ELF-1 (cell line): ENCODE measurements around the gene STAG1.
"Not testable (repeated sequence)": the region's sequence is repeated elsewhere in the genome, so short reads cannot be mapped to it uniquely, and the experiment has no call there.

Experiments
- DNase-seq: peaks from one replicate; pipeline ENCODE4 v3.0.0-alpha.2; 2016; ENCODE audit warnings: low read depth, low spot score

Gene STAG1

GRCh38 chr3:136745916-136746315, 6.3 kb downstream of the STAG1 start:
- DNase-seq = no peak

GRCh38 chr3:136741063-136741462, 11.1 kb downstream of the STAG1 start:
- no peak for DNase-seq

- DNase-seq = no peak
These were observed 11.7 kb downstream of the STAG1 start for GRCh38 chr3:136740351-136740958.

- not testable (repeated sequence) for DNase-seq
These were observed 15.2 kb downstream of the STAG1 start for GRCh38 chr3:136736950-136737349.

- no peak for DNase-seq
These were observed 17.1 kb downstream of the STAG1 start for GRCh38 chr3:136735103-136735502.

- no peak for DNase-seq
These were observed 17.7 kb downstream of the STAG1 start for GRCh38 chr3:136734382-136735070.

- no peak for DNase-seq
These were observed 18.8 kb downstream of the STAG1 start for GRCh38 chr3:136733317-136733833.

GRCh38 chr3:136731274-136731884, 20.8 kb downstream of the STAG1 start:
- no peak for DNase-seq

GRCh38 chr3:136730595-136731273, 21.4 kb downstream of the STAG1 start:
- no peak for DNase-seq

GRCh38 chr3:136728918-136729317, 23.3 kb downstream of the STAG1 start:
- DNase-seq = peak; percentile 34

GRCh38 chr3:136728473-136728872, 23.7 kb downstream of the STAG1 start:
- DNase-seq = no peak

- DNase-seq = no peak
These were observed 26.7 kb downstream of the STAG1 start for GRCh38 chr3:136725468-136725867.

GRCh38 chr3:136722916-136723315, 29.3 kb downstream of the STAG1 start:
- not testable (repeated sequence) for DNase-seq

GRCh38 chr3:136722399-136722798, 29.8 kb downstream of the STAG1 start:
- not testable (repeated sequence) for DNase-seq

GRCh38 chr3:136720091-136720490, 32.1 kb downstream of the STAG1 start:
- DNase-seq = no peak

- DNase-seq = no peak
These were observed 35.5 kb downstream of the STAG1 start for GRCh38 chr3:136716629-136717028.

- no peak for DNase-seq
These were observed 38.2 kb downstream of the STAG1 start for GRCh38 chr3:136714020-136714419.

- DNase-seq = no peak
These were observed 39.2 kb downstream of the STAG1 start for GRCh38 chr3:136712941-136713340.

- DNase-seq = not testable (repeated sequence)
These were observed 40.3 kb downstream of the STAG1 start for GRCh38 chr3:136711888-136712287.

- no peak for DNase-seq
These were observed 40.9 kb downstream of the STAG1 start for GRCh38 chr3:136711277-136711676.

GRCh38 chr3:136709775-136710174, 42.4 kb downstream of the STAG1 start:
- DNase-seq = not testable (repeated sequence)

GRCh38 chr3:136708333-136708985, 43.7 kb downstream of the STAG1 start:
- DNase-seq = no peak
